ENCODE data around the gene PVALEF. TPM values are rescaled to one million over a fixed set of nuclear protein-coding genes. Genes with fewer than 3 reads are reported as not detected.

Gene PVALEF
- total and polyA plus RNA-seq, 2 experiments from 2014 or later = 0.37 to 0.86 TPM

- Histone ChIP-seq H3K4me3 (no peak overlapping the region), H3K36me3 (no peaks in the 10 kb centered on the region), H3K9me3 (ENCODE audit: low read depth) (no peaks in the 10 kb centered on the region), H3K27me3 (no peaks in the 10 kb centered on the region), H3K4me1 (ENCODE audit: low read depth) (no peaks in the 10 kb centered on the region), H3K27ac (no peak overlapping the region)
- TF ChIP-seq CTCF (IDR thresholded peaks at IDR 0.05; ENCODE audit: low read depth, low read length) = no peak
- no peak for DNase-seq (ENCODE audit: low read depth in 1 of 2, low spot score in 1 of 2)
Measured at GRCh38 chr17:81188491-81188840, 23.2 kb downstream of the PVALEF start.

- Histone ChIP-seq H3K4me3 (no peak overlapping the region), H3K9me3 (ENCODE audit: low read depth) (no peaks in the 10 kb centered on the region), H3K4me1 (ENCODE audit: low read depth) (no peaks in the 10 kb centered on the region), H3K27ac (no peak overlapping the region), H3K36me3 (no peaks in the 10 kb centered on the region), H3K27me3 (no peaks in the 10 kb centered on the region)
- no peak for TF ChIP-seq CTCF (IDR thresholded peaks at IDR 0.05; ENCODE audit: low read depth, low read length)
- DNase-seq (ENCODE audit: low read depth in 1 of 2, low spot score in 1 of 2) = no peak
Measured at GRCh38 chr17:81189016-81189415, 23.7 kb downstream of the PVALEF start.

GRCh38 chr17:81189670-81190530, 24.6 kb downstream of the PVALEF start:
- no peaks in the 10 kb centered on the region for H3K36me3 ChIP-seq
- H3K27me3 ChIP-seq = no peaks in the 10 kb centered on the region
- no peak overlapping the region for H3K27ac ChIP-seq
- H3K4me1 ChIP-seq (ENCODE audit: low read depth) = no peaks in the 10 kb centered on the region
- no peak for TF ChIP-seq CTCF (IDR thresholded peaks at IDR 0.05; ENCODE audit: low read depth, low read length)
- DNase-seq (ENCODE audit: low read depth in 1 of 2, low spot score in 1 of 2) = peak; percentile 7 to 56
- H3K4me3 ChIP-seq = no peak overlapping the region
- no peaks in the 10 kb centered on the region for H3K9me3 ChIP-seq (ENCODE audit: low read depth)

- Histone ChIP-seq H3K9me3 (ENCODE audit: low read depth) (no peaks in the 10 kb centered on the region), H3K27me3 (no peaks in the 10 kb centered on the region), H3K36me3 (no peaks in the 10 kb centered on the region), H3K4me1 (ENCODE audit: low read depth) (no peaks in the 10 kb centered on the region), H3K27ac (no peak overlapping the region), H3K4me3 (no peak overlapping the region)
- no peak for DNase-seq (ENCODE audit: low read depth in 1 of 2, low spot score in 1 of 2)
- TF ChIP-seq CTCF (IDR thresholded peaks at IDR 0.05; ENCODE audit: low read depth, low read length) = no peak
Measured at GRCh38 chr17:81190591-81190990, 25.3 kb downstream of the PVALEF start.

GRCh38 chr17:81191116-81191515, 25.8 kb downstream of the PVALEF start:
- no peak for DNase-seq (ENCODE audit: low read depth in 1 of 2, low spot score in 1 of 2)
- no peaks in the 10 kb centered on the region for H3K36me3 ChIP-seq
- no peak for TF ChIP-seq CTCF (IDR thresholded peaks at IDR 0.05; ENCODE audit: low read depth, low read length)
- no peaks in the 10 kb centered on the region for H3K4me1 ChIP-seq (ENCODE audit: low read depth)
- H3K27me3 ChIP-seq = no peaks in the 10 kb centered on the region
- H3K4me3 ChIP-seq = no peak overlapping the region
- no peak overlapping the region for H3K27ac ChIP-seq
- no peaks in the 10 kb centered on the region for H3K9me3 ChIP-seq (ENCODE audit: low read depth)
